ENCODE measurements around the gene ASTN2. TPM values are rescaled to one million over a fixed set of nuclear protein-coding genes. Genes with fewer than 3 reads are reported as not detected.

ASTN2 gene
- total and polyA plus RNA-seq, 12 donors, result 1.9 to 11.1 (median 4.0) TPM

DNA sequence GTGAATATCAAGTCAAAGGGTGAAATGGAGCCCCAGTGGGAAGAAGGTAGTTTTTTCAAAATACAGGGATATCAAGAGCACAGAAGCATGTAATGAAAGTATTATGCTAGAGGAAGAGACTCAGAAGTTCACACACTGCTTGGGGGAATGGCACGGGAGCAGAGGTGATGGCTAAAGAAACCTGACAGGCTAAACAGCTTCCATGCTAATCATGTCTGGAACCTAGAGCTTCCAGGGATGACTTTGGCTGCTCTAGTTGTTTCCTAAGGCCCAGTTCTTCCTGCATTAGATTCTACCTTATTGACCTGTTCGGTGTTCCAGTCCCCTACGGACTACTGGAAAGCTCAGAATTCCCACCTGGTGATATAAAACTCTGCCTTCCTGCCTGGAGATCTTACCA, 693.4 kb downstream of the ASTN2 start:
- H3K27ac ChIP-seq, result no peak overlapping the region
- H3K4me1 ChIP-seq, result peaks cover 0 to 15% (median 0%) of the 10 kb centered on the region in 9 donors
- TF ChIP-seq CTCF (IDR thresholded peaks at IDR 0.05), result no peak
- H3K4me3 ChIP-seq, result no peak overlapping the region
- 94 to 96% methylated on average over 3 of the region's 3 CpGs for WGBS, 2 donors
- DNase-seq (no peak), ATAC-seq (no peak)
- no peaks in the 10 kb centered on the region for H3K9me3 ChIP-seq
- peaks cover 0 to 5% (median 0%) of the 10 kb centered on the region in 7 donors for H3K27me3 ChIP-seq
- intact Hi-C loops (cut with DNase I), result no loop called here
- H3K36me3 ChIP-seq, result no peaks in the 10 kb centered on the region

- no peak overlapping the region for H3K4me3 ChIP-seq
- DNase-seq (no peak), ATAC-seq (no peak)
- TF ChIP-seq CTCF (IDR thresholded peaks at IDR 0.05), result no peak
- no peaks in the 10 kb centered on the region for H3K36me3 ChIP-seq
- peaks cover 0 to 5% (median 0%) of the 10 kb centered on the region in 7 donors for H3K27me3 ChIP-seq
- intact Hi-C loops (cut with DNase I), result no loop called here
- WGBS, 2 donors, result 68 to 82% methylated on average over 2 of the region's 2 CpGs
- no peaks in the 10 kb centered on the region for H3K9me3 ChIP-seq
- no peak overlapping the region for H3K27ac ChIP-seq
- peaks cover 0 to 15% (median 0%) of the 10 kb centered on the region in 9 donors for H3K4me1 ChIP-seq
Measured at GRCh38 chr9:116720111-116720510, 694.7 kb downstream of the ASTN2 start.

- TF ChIP-seq CTCF (IDR thresholded peaks at IDR 0.05), result no peak
- Histone ChIP-seq H3K9me3 (no peaks in the 10 kb centered on the region), H3K4me1 (peaks cover 0 to 15% (median 0%) of the 10 kb centered on the region in 9 donors), H3K27me3 (no peaks in the 10 kb centered on the region), H3K36me3 (no peaks in the 10 kb centered on the region), H3K4me3 (no peak overlapping the region), H3K27ac (no peak overlapping the region)
- 87 to 89% methylated on average over 4 of the region's 4 CpGs for WGBS, 2 donors
- ATAC-seq, result no peak
- intact Hi-C loops (cut with DNase I), result no loop called here
- DNase-seq, result no peak
Measured at GRCh38 chr9:116718111-116718510, 696.7 kb downstream of the ASTN2 start.

- no peak overlapping the region for H3K4me3 ChIP-seq
- ATAC-seq, result peak in 7 of 8 donors; percentile 25 to 84 (median 62)
- H3K27me3 ChIP-seq, result no peaks in the 10 kb centered on the region
- TF ChIP-seq CTCF (IDR thresholded peaks at IDR 0.05), result no peak
- WGBS, 2 donors, result 41 to 51% methylated on average over 7 of the region's 7 CpGs
- peaks cover 0 to 15% (median 0%) of the 10 kb centered on the region in 9 donors for H3K4me1 ChIP-seq
- H3K27ac ChIP-seq, result no peak overlapping the region
- intact Hi-C loops (cut with DNase I), result no loop called here
- no peaks in the 10 kb centered on the region for H3K36me3 ChIP-seq
- peak in 1 of 2 donors; percentile 9 for DNase-seq
- H3K9me3 ChIP-seq, result no peaks in the 10 kb centered on the region
Measured at GRCh38 chr9:116717150-116717549, 697.7 kb downstream of the ASTN2 start.
